GM19035 (cell line): ENCODE measurements around the gene PEF1.

Experiments used
- ATAC-seq: cut with Tn5 transposase; IDR thresholded peaks from one replicate; pipeline ENCODE4 v1.9.1; 2021; ENCODE audit not compliant: unreplicated experiment

The PEF1 gene

DNA sequence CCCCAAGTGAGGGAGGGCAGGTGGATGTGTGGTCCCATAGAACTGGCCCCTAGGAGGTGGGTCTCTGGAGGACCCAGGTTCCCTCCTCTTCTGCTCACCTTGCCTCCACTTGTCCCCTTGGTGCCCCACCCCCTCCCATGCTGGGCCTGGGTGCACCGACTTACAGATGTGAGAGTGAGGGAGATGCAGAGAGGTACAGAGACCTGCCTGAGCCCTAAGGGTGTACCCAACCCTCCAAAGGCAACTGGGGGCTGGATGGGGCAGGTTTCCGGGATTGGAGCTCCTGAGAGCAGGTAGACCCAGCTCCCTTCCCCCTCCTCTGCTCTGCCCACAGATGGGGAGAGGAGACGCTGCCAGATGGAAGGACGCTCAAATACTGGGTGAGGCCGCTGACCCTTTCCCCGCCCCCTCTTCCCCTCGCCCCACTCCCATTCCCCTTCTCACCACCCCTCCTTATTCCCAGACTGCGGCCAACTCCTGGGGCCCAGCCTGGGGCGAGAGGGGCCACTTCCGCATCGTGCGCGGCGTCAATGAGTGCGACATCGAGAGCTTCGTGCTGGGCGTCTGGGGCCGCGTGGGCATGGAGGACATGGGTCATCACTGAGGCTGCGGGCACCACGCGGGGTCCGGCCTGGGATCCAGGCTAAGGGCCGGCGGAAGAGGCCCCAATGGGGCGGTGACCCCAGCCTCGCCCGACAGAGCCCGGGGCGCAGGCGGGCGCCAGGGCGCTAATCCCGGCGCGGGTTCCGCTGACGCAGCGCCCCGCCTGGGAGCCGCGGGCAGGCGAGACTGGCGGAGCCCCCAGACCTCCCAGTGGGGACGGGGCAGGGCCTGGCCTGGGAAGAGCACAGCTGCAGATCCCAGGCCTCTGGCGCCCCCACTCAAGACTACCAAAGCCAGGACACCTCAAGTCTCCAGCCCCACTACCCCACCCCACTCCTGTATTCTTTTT is 58.0 kb downstream of the PEF1 start:
- no peak for ATAC-seq

DNA sequence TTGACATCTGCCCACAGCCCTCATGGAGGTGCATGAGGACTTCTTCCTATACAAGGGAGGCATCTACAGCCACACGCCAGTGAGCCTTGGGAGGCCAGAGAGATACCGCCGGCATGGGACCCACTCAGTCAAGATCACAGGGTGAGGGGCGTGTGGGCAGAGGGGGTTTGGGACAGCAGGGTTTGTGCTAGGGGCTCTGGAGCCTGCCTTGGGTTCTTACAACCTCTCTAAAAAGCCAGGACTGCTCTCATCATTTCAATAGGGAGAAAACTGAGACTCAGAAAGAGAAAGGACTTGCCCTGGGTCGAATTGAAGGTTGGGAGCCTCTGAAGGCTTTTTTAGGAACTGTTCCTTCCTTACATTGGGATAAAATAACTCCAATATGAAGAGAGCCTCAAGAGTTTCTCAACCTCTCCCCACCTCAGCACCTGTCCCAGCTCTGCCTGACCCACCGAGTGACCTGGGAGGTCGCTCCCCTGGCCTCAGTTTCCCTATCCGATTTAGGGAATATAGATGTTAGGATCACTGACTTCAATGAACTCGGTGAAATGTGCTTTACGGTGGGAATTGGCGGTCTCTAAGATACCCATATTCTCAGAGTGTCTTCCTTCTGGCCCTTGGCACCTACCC is 58.8 kb downstream of the PEF1 start:
- no peak for ATAC-seq

DNA sequence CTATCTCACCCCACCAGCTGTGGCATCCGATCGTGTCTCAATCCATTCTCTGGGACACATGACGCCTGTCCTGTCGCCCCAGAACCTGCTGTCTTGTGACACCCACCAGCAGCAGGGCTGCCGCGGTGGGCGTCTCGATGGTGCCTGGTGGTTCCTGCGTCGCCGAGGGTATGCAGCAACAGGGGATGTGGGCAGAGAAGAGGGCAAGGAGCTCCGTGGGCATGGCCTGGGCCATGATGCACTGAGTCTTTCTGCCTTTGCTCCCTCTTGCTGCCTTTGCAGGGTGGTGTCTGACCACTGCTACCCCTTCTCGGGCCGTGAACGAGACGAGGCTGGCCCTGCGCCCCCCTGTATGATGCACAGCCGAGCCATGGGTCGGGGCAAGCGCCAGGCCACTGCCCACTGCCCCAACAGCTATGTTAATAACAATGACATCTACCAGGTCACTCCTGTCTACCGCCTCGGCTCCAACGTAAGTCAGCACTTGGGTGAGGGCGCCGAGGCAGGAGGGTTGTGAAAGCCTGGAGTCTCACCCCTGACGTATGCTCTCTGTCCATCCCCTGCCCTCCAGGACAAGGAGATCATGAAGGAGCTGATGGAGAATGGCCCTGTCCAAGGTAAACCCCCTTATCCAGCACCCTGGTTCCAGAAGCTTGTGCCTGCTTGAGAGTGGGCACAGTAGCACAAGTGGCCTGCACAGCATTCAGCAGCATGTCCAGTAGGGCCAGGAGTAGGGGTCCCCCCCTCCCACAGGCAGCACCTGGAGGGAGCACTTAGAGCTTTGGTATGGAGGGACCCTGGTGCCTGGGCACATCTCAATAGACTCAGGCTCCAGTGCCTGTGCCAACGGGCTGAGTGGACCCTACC is 59.6 kb downstream of the PEF1 start:
- ATAC-seq, result no peak

DNA sequence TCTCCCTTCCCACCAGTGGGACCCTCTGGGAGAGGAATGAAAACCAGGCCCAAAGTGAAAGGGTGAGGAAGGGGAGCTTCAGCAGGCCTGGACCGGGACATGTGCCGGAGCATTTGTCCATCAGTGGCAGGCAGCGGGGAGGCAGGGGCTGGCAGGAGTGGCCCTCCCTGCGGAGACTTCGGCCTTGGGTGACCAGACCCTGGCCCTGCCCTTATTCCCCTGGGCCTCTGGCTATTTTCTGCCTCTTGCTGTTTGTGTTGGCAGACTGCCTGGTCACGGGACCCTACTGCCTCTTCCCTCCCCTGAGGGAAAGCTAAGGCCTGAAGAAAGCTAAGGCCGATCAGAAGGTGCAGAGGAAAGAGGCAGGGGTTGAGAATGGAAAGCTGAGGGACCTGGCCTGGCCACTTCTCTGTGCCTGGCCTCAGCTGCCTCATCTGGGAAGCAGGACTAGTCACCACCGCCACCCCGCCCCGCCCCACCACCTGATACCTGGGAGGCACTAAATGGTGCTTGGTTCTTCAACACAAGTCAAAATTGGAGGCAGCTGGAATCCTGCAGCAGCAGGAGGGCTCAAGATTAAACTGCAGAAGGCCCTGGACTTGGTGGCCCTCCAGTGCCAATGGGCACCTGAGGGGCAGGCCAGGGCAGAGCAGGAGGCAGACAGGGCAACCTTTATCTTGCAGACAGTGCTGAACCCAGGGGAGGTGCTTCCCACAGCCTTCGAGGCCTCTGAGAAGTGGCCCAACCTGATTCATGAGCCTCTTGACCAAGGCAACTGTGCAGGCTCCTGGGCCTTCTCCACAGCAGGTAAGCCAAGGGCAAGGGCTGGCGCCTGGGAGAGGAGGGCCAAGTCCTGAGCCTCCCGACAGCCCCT is 60.4 kb downstream of the PEF1 start:
- ATAC-seq, result no peak

DNA sequence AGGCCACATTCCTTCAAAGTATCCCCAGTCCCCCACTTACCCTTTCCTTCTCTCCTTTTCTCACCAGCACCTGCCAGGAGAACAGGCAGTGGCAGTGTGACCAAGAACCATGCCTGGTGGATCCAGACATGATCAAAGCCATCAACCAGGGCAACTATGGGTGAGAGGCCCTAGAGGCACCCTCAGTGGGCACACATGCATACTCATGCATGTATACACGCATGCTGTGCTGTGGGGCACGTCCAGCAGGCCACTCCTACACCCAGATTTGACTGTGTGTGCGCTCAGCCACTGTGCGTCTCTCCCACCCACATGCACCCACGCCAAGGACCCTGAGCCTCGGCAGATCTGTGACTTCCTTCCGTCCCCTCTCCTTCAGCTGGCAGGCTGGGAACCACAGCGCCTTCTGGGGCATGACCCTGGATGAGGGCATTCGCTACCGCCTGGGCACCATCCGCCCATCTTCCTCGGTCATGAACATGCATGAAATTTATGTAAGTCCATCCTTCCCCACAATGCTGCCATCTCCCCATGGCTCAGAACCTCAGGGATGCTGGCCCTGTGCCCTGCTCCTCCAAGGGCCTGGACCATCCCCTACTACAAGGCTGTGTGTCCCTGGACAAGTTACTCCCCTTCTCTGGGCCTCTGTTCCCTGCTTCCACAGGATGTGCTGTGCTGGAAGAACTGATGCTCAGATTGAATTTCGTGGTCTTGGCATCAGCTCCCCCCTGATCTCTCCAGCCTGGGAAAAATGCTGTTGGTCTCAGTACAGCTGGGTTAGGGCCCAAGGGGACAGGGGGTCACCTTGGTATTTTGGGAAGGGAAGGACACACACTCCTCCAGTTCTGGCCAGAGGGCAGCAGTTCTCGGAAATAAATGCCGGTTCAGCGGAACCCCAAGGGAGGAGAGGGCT is 61.3 kb downstream of the PEF1 start:
- no peak for ATAC-seq

DNA sequence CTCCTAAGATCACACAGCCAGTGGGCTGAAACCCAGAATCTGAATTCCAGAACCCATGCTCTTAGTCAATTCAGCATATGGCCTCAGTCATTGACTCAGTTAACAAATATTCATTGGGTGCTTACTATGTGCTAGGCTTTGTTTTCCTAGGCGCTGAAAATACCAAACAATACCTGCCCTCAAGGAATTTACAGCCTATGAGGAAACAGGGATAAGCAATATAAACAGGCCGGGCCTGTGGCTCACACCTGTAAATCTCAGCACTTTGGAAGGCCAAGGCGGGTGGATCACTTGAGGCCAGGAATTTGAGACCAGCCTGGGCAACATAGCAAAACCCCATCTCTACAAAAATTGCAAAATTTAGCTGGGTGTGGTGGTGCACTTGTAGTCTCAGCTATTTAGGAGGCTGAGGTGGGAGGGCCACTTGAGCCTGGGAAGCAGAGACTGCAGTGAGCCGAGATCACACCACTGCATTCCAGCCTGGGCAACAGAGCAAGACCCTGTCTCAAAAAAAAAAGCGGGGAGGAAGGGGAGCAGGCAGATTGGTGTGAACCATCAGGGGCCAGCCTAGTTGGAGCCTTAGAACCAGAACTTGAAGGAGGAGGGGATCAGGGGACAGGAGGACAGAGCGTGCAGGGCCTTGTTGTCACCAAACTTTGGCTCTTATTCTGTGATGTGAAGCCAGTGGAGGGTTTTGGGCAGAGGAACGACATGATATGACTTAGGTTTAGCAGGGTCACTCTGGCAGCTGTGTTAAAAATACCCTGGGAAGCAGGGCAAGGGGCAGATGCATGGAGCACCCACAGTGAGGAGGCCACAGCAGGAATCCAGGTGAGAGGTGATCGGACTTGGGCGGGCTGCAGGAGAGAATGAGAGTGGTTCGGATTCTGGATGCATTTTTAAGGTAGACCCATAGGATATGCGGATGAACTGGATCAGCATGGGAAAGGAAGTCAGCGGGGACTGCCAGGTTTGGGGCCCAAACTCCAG is 62.6 kb downstream of the PEF1 start:
- no peak for ATAC-seq

DNA sequence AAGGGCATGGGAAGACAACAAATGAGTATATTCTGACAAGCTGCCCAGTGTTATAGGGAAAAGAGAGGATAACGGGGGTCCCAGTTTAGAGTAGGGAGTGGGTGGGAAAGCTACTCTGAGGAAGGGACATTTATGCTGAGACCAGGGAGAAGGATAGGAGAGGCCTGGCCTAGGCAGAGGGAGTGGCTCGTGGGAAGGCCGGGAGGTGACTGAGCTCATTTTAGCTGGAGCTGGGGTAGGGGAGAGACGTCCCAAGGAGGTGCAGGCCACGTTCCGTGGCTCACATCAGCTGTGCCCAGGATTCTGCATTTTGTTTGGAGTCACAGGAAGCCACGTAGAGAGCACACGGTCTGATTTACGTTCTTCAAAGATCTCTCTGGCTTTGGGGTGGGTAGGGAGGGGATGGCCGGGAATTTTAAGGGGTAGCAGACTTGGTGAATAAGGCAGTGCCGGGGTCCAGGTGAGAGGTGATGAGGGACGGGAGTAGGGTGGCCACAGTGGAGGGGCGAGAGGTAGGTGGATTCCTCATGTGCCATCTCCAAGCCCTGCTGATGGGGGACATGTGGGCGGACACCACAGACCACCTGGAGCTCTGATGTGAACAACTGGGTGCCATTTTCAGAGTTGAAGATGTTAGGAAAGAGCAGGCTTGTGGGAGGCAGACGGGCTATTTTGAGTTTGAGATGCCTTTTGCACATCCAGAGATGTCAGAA is 63.6 kb downstream of the PEF1 start:
- no peak for ATAC-seq

DNA sequence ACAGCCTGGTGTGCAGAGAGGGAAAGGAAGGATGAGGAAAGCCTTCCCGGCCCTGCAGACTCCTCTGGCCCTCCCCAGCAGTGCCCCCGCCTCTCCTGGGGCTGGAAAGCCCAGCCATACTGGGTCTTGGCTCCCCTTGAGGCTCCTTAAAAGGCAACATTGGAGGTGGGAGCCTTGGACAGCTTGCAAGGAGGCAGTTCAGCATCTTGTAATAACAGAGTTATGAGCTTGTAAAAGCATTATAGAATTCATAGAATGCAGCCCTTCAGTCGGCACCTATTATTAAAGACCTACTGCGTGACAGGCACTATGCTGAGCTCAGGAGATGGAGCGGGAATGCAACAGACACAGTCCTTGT is 64.2 kb downstream of the PEF1 start:
- no peak for ATAC-seq
